Cerebellar nuclear complex (tissue), 1 donor: ENCODE data around the gene AP3S2.
"Not testable (repeated sequence)": the region's sequence is repeated elsewhere in the genome, so short reads cannot be mapped to it uniquely, and the experiment has no call there.

ENCODE experiments used
- DNase-seq, 2 experiments: peaks; one replicate each; lab custom pipeline; 2025; lab: John Stamatoyannopoulos, UW

The AP3S2 gene

GRCh38 chr15:89834465-89835175 is 59.2 kb downstream of the AP3S2 start:
- DNase-seq = not testable (repeated sequence)

GRCh38 chr15:89833966-89834365 is 59.8 kb downstream of the AP3S2 start:
- DNase-seq = no peak

- DNase-seq = no peak
Measured at GRCh38 chr15:89830639-89831038, 63.2 kb downstream of the AP3S2 start.

- no peak for DNase-seq
Measured at GRCh38 chr15:89829616-89830440, 64.0 kb downstream of the AP3S2 start.

- no peak for DNase-seq
Measured at GRCh38 chr15:89829161-89829560, 64.6 kb downstream of the AP3S2 start.

- no peak for DNase-seq
Measured at GRCh38 chr15:89828281-89829145, 65.3 kb downstream of the AP3S2 start.

- no peak for DNase-seq
Measured at GRCh38 chr15:89827829-89828228, 66.0 kb downstream of the AP3S2 start.

- no peak for DNase-seq
Measured at GRCh38 chr15:89826671-89827655, 66.8 kb downstream of the AP3S2 start.

GRCh38 chr15:89825271-89825940 is 68.4 kb downstream of the AP3S2 start:
- no peak for DNase-seq

- no peak for DNase-seq
Measured at GRCh38 chr15:89824607-89824867, 69.3 kb downstream of the AP3S2 start.

GRCh38 chr15:89823836-89824606 is 69.8 kb downstream of the AP3S2 start:
- no peak for DNase-seq

GRCh38 chr15:89822951-89823711 is 70.7 kb downstream of the AP3S2 start:
- no peak for DNase-seq

- DNase-seq = no peak
Measured at GRCh38 chr15:89822611-89822950, 71.2 kb downstream of the AP3S2 start.

GRCh38 chr15:89822026-89822425 is 71.8 kb downstream of the AP3S2 start:
- no peak for DNase-seq

GRCh38 chr15:89820666-89821611 is 72.9 kb downstream of the AP3S2 start:
- no peak for DNase-seq

- no peak for DNase-seq
Measured at GRCh38 chr15:89818287-89818686, 75.5 kb downstream of the AP3S2 start.

GRCh38 chr15:89817701-89818280 is 76.0 kb downstream of the AP3S2 start:
- no peak for DNase-seq

- no peak for DNase-seq
Measured at GRCh38 chr15:89815769-89816168, 78.0 kb downstream of the AP3S2 start.
